Progenitor cell of endocrine pancreas (in vitro differentiated cells): ENCODE results near the gene PXDN. TPM values are rescaled to one million over a fixed set of nuclear protein-coding genes. Genes with fewer than 3 reads are reported as not detected.

Experiments
- DNase-seq: peaks from one replicate; pipeline ENCODE4 v3.0.0; 2021; ENCODE audit warnings: low spot score; ENCODE audit not compliant: unreplicated experiment
- H3K27ac Mint-ChIP-seq: 2 replicates; pipeline ENCODE4 v1.8.0; 2021; ENCODE audit warnings: mild to moderate bottlenecking, moderate library complexity, mixed read lengths
- H3K27me3 Mint-ChIP-seq: 2 replicates; pipeline ENCODE4 v1.8.0; 2021; ENCODE audit warnings: mixed read lengths
- H3K36me3 Mint-ChIP-seq: 2 replicates; pipeline ENCODE4 v1.8.0; 2022; ENCODE audit warnings: mixed read lengths; ENCODE audit not compliant: insufficient read depth
- H3K4me1 Mint-ChIP-seq: 2 replicates; pipeline ENCODE4 v1.8.0; 2021; ENCODE audit warnings: low read depth, mixed read lengths
- H3K4me3 Mint-ChIP-seq: 2 replicates; pipeline ENCODE4 v1.8.0; 2021; ENCODE audit warnings: low read depth, mild to moderate bottlenecking, moderate library complexity, mixed read lengths
- H3K9me3 Mint-ChIP-seq: 2 replicates; pipeline ENCODE4 v1.8.0; 2021; ENCODE audit warnings: low read depth, mixed read lengths
- total RNA-seq: library from RNA; stranded (reverse); gene quantifications from 2 replicates; pipeline ENCODE4 v1.2.1, GENCODE V29; 2021
- TF ChIP-seq, protein P1 (sequence below): fragments of 200-600 bp; sonication (generic); IDR thresholded peaks from one replicate; pipeline ENCODE4 v1.5.0; 2021; ENCODE audit warnings: antibody characterized with exemption, mild to moderate bottlenecking; ENCODE audit not compliant: unreplicated experiment

Gene PXDN
- total RNA-seq, 1 donor from 2014 or later: 256 TPM

GRCh38 chr2:1634681-1635341, 109.5 kb downstream of the PXDN start:
- Mint-ChIP-seq H3K9me3 (no peaks in the 10 kb centered on the region), H3K4me1 (peaks cover 12% of the 10 kb centered on the region), H3K4me3 (no peak overlapping the region), H3K36me3 (peaks cover 49% of the 10 kb centered on the region), H3K27ac (no peak overlapping the region), H3K27me3 (peaks cover 13% of the 10 kb centered on the region)
- TF ChIP-seq, protein P1, sequence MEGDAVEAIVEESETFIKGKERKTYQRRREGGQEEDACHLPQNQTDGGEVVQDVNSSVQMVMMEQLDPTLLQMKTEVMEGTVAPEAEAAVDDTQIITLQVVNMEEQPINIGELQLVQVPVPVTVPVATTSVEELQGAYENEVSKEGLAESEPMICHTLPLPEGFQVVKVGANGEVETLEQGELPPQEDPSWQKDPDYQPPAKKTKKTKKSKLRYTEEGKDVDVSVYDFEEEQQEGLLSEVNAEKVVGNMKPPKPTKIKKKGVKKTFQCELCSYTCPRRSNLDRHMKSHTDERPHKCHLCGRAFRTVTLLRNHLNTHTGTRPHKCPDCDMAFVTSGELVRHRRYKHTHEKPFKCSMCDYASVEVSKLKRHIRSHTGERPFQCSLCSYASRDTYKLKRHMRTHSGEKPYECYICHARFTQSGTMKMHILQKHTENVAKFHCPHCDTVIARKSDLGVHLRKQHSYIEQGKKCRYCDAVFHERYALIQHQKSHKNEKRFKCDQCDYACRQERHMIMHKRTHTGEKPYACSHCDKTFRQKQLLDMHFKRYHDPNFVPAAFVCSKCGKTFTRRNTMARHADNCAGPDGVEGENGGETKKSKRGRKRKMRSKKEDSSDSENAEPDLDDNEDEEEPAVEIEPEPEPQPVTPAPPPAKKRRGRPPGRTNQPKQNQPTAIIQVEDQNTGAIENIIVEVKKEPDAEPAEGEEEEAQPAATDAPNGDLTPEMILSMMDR: no peak
- no peak for DNase-seq

DNA sequence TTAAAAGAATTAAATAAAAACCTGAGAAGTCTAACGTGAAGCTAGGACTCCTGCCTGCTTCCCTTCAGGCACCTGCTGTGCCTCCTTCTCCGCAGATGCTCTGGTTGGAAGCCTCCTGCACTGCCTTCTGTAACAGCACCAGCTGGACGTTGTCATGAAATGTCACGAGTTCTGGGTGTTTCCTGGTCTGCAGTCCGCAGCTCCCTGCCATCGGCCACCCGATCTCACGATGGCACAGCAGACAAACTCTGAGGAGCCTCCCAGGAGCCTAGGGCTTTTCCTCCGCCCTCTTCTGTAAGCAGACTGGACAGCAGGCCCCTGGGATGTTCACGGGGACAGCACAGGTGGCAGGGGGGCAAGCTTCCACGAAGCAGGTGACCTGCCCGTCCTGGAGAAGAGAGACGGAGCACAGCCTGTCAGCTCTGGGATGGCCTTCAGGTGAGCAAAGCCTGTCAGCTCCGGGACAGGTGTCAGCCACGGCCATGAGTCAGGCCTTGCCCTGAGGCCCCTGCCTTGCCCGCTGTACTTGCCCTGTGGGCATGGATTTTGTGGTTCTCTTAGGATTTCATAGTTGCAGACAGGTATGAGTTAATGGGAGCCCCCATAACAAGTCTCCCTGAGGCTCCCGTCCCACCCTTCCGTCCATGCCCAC, 110.3 kb downstream of the PXDN start:
- H3K36me3 Mint-ChIP-seq: peaks cover 56% of the 10 kb centered on the region
- H3K4me1 Mint-ChIP-seq: peaks cover 12% of the 10 kb centered on the region
- no peaks in the 10 kb centered on the region for H3K9me3 Mint-ChIP-seq
- TF ChIP-seq, protein P1: no peak
- no peak overlapping the region for H3K27ac Mint-ChIP-seq
- no peak for DNase-seq
- peaks cover 13% of the 10 kb centered on the region for H3K27me3 Mint-ChIP-seq
- no peak overlapping the region for H3K4me3 Mint-ChIP-seq

DNA sequence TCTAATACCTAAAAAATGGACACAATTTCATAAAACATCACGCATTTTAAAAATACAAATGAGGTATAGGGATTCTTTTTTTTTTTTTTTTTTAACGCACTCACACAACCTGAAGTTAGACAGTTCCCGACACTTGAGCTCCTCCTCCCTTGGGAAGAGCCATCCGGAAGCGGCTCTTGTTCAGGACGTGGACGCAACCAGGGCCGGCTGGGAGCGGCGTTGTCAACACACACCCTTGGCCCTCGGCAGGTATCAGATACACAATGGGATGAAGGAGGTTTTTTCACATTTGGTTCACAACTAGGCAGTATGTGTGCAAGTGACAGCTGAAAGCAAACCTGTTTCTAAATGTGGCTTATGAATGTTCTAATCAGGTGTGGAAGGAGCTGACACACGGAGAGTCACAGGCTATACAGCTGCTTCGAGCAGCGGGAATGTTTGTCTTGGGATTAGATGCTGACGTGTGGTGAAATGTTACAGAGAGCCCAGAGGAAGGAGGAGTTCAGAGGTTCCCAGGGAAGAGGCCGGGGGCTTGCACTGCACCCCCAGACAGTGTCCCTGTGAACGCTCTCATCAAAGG, 111.1 kb downstream of the PXDN start:
- no peak overlapping the region for H3K4me3 Mint-ChIP-seq
- peaks cover 60% of the 10 kb centered on the region for H3K36me3 Mint-ChIP-seq
- TF ChIP-seq, protein P1: no peak
- H3K9me3 Mint-ChIP-seq: no peaks in the 10 kb centered on the region
- peaks cover 12% of the 10 kb centered on the region for H3K4me1 Mint-ChIP-seq
- no peak overlapping the region for H3K27ac Mint-ChIP-seq
- H3K27me3 Mint-ChIP-seq: peaks cover 17% of the 10 kb centered on the region
- no peak for DNase-seq

- Mint-ChIP-seq H3K9me3 (no peaks in the 10 kb centered on the region), H3K4me3 (no peak overlapping the region), H3K4me1 (peaks cover 12% of the 10 kb centered on the region), H3K27me3 (peaks cover 19% of the 10 kb centered on the region), H3K36me3 (peaks cover 60% of the 10 kb centered on the region), H3K27ac (no peak overlapping the region)
- TF ChIP-seq, protein P1: no peak
- no peak for DNase-seq
These were observed 111.8 kb downstream of the PXDN start for GRCh38 chr2:1632510-1632909.

- peaks cover 12% of the 10 kb centered on the region for H3K4me1 Mint-ChIP-seq
- no peak overlapping the region for H3K4me3 Mint-ChIP-seq
- TF ChIP-seq, protein P1: no peak
- H3K36me3 Mint-ChIP-seq: peaks cover 57% of the 10 kb centered on the region
- DNase-seq: no peak
- peaks cover 23% of the 10 kb centered on the region for H3K27me3 Mint-ChIP-seq
- peak overlapping the region; percentile 78 for H3K27ac Mint-ChIP-seq
- no peaks in the 10 kb centered on the region for H3K9me3 Mint-ChIP-seq
These were observed 112.3 kb downstream of the PXDN start for GRCh38 chr2:1632002-1632348.
